SK-N-SH (cell line): ENCODE measurements around the gene SCNM1. TPM values are rescaled to one million over a fixed set of nuclear protein-coding genes. Genes with fewer than 3 reads are reported as not detected.
A peak's percentile ranks its signal among the peaks of the same experiment; 100 is the strongest.
"Not testable (repeated sequence)": the region's sequence is repeated elsewhere in the genome, so short reads cannot be mapped to it uniquely, and the experiment has no call there.

Experiments used
- CTCF ChIA-PET: fragments of 300-600, 350-600 bp; formaldehyde crosslinking; extraction: SDS; loops from one replicate; lab custom pipeline; 2021; lab: Yijun Ruan, JAX
- POLR2A ChIA-PET: fragments of 350-600 bp; sonication (Branson Sonifier 250); formaldehyde crosslinking; extraction: SDS; loops from one replicate; lab custom pipeline; 2020; ENCODE audit warnings: antibody characterized with exemption, inconsistent platforms; lab: Yijun Ruan, JAX
- DNase-seq: peaks from one replicate; pipeline ENCODE4 v3.0.0; 2012
- H2AFZ ChIP-seq: fragments of 200-600 bp; sonication (generic); 2 replicates; pipeline ENCODE4 v1.8.1; 2016; ENCODE audit warnings: antibody characterized with exemption, mild to moderate bottlenecking, low read depth
- H3F3A ChIP-seq: fragments of 200-600 bp; sonication (generic); replicated peaks from 2 replicates; pipeline ENCODE3; 2016; ENCODE audit warnings: antibody characterized with exemption, mild to moderate bottlenecking; ENCODE audit not compliant: insufficient read depth
- H3K27ac ChIP-seq, 2 experiments: fragments of 200-500 bp in 1 of 2; fragments of 200-600 bp in 1 of 2; sonication (Bioruptor generic) in 1 of 2; sonication (generic), shearing (Covaris generic) in 1 of 2; 2 replicates each; pipeline versions ENCODE4 v1.5.1 to v1.6.1; 2014 to 2016; ENCODE audit warnings: low read depth in 2 of 2, inconsistent platforms in 1 of 2, low read length in 1 of 2, mild to moderate bottlenecking in 1 of 2, mixed read lengths in 1 of 2
- H3K27me3 ChIP-seq: fragments of 200-600 bp; sonication (generic), shearing (Covaris generic); 2 replicates; pipeline ENCODE4 v1.6.1; 2016; ENCODE audit warnings: mixed run types; ENCODE audit not compliant: insufficient read depth
- H3K36me3 ChIP-seq, 2 experiments: fragments of 200-500 bp in 1 of 2; fragments of 200-600 bp in 1 of 2; sonication (Bioruptor generic) in 1 of 2; sonication (generic) in 1 of 2; replicated peaks in 1 of 2; 2 replicates each; pipeline versions ENCODE3 to v1.5.1; 2014 to 2016; ENCODE audit warnings: low read length in 1 of 2, mild to moderate bottlenecking in 1 of 2; ENCODE audit not compliant: insufficient read depth in 2 of 2, control insufficient read depth in 1 of 2
- H3K4me1 ChIP-seq, 2 experiments: fragments of 200-500 bp in 1 of 2; fragments of 200-600 bp in 1 of 2; sonication (Bioruptor generic) in 1 of 2; sonication (generic), shearing (Covaris generic) in 1 of 2; 2 replicates each; pipeline versions ENCODE4 v1.5.1 to v1.6.1; 2014 to 2016; ENCODE audit warnings: low read depth in 1 of 2, low read length in 1 of 2, mixed run types in 1 of 2; ENCODE audit not compliant: insufficient read depth in 2 of 2, control insufficient read depth in 1 of 2
- H3K4me2 ChIP-seq: fragments of 200-600 bp; sonication (generic), shearing (Covaris generic); 2 replicates; pipeline ENCODE4 v1.6.1; 2017; ENCODE audit warnings: mixed run types
- H3K4me3 ChIP-seq, 2 experiments: fragments of 200-500 bp in 1 of 2; fragments of 200-600 bp in 1 of 2; sonication (Bioruptor generic) in 1 of 2; sonication (generic), shearing (Covaris generic) in 1 of 2; 2 replicates each; pipeline versions ENCODE4 v1.5.1 to v1.8.1; 2014 to 2016; ENCODE audit warnings: low read depth in 2 of 2, inconsistent platforms in 1 of 2, low read length in 1 of 2, mild to moderate bottlenecking in 1 of 2, mixed read lengths in 1 of 2, moderate library complexity in 1 of 2
- H3K79me2 ChIP-seq: fragments of 200-600 bp; sonication (generic); 2 replicates; pipeline ENCODE4 v1.8.1; 2017; ENCODE audit warnings: mild to moderate bottlenecking; ENCODE audit not compliant: insufficient read depth
- H3K9ac ChIP-seq: fragments of 200-600 bp; sonication (generic); 2 replicates; pipeline ENCODE4 v1.6.1; 2017; ENCODE audit warnings: mixed run types
- H3K9me2 ChIP-seq: fragments of 200-600 bp; sonication (generic); 2 replicates; pipeline ENCODE4 v1.6.1; 2017; ENCODE audit warnings: mixed run types
- H3K9me3 ChIP-seq: fragments of 200-600 bp; sonication (generic); 2 replicates; pipeline ENCODE4 v1.6.1; 2017; ENCODE audit warnings: mixed run types, mild to moderate bottlenecking, moderate library complexity
- H4K20me1 ChIP-seq: fragments of 200-600 bp; sonication (generic); 2 replicates; pipeline ENCODE4 v1.6.1; 2017; ENCODE audit warnings: mild to moderate bottlenecking, mixed run types; ENCODE audit not compliant: insufficient read depth
- CHD2 ChIP-seq: fragments of 150-350 bp; IDR thresholded peaks from 2 replicates; pipeline ENCODE4 v1.6.1; 2018; ENCODE audit warnings: low read length; ENCODE audit not compliant: partially characterized antibody
- EZH2phosphoT487 ChIP-seq: fragments of 200-600 bp; sonication (generic); IDR thresholded peaks from 2 replicates; pipeline ENCODE4 v1.6.1; 2017; ENCODE audit warnings: low read depth, mixed run types, mild to moderate bottlenecking, antibody characterized with exemption, moderate library complexity, borderline replicate concordance
- FOXM1 ChIP-seq: IDR thresholded peaks from 2 replicates; pipeline ENCODE4 v1.4.0; 2012; ENCODE audit warnings: low read depth, mild to moderate bottlenecking
- GABPA ChIP-seq: IDR thresholded peaks from 2 replicates; pipeline ENCODE4 v1.4.0; 2012; ENCODE audit warnings: low read depth, mild to moderate bottlenecking
- GATA2 ChIP-seq: sonication (generic); formaldehyde crosslinking; IDR thresholded peaks from 2 replicates; pipeline ENCODE4 v1.5.0; 2020; ENCODE audit warnings: mild to moderate bottlenecking, missing genetic modification reagents
- JUND ChIP-seq: IDR thresholded peaks from 2 replicates; pipeline ENCODE4 v1.4.0; 2012
- MEF2A ChIP-seq: IDR thresholded peaks from 2 replicates; pipeline ENCODE4 v1.4.0; 2012; ENCODE audit warnings: low read depth, borderline replicate concordance
- MXI1 ChIP-seq: IDR thresholded peaks from 2 replicates; pipeline ENCODE4 v1.6.1; 2012; ENCODE audit warnings: mild to moderate bottlenecking, low read depth, low read length, improper control_type of control experiment
- NFIC ChIP-seq: IDR thresholded peaks from 2 replicates; pipeline ENCODE4 v1.4.0; 2012; ENCODE audit warnings: borderline replicate concordance
- SIN3A ChIP-seq: IDR thresholded peaks from 2 replicates; pipeline ENCODE4 v1.6.1; 2012; ENCODE audit warnings: low read depth, mild to moderate bottlenecking, low read length, moderate library complexity, borderline replicate concordance
- WGBS: methylation state at CpG from one replicate; pipeline ENCODE4 v1.1.6; 2017; ENCODE audit warnings: low lambda C conversion rate; 5-methylcytosine and 5-hydroxymethylcytosine counted together
- polyA plus RNA-seq, 3 experiments: library from polyadenylated mRNA; depleted of rRNA; stranded (reverse); fragments of >200 nt; gene quantifications; 2 replicates each; pipeline ENCODE4 v1.2.3, GENCODE V29; 2012
- TF ChIP-seq, protein P1 (sequence below): fragments of 200-600 bp; sonication (generic); IDR thresholded peaks from 2 replicates; pipeline ENCODE4 v1.6.1; 2017; ENCODE audit warnings: antibody characterized with exemption, mild to moderate bottlenecking, moderate library complexity
- TF ChIP-seq, protein P2 (sequence below): IDR thresholded peaks from 2 replicates; pipeline ENCODE4 v1.4.0; 2012; ENCODE audit warnings: low read depth
- TF ChIP-seq, protein P3 (sequence below): IDR thresholded peaks from 2 replicates; pipeline ENCODE4 v1.6.1; 2012; ENCODE audit warnings: mild to moderate bottlenecking, low read depth, low read length, moderate library complexity
- TF ChIP-seq, protein P4 (sequence below): fragments of 150-350 bp; IDR thresholded peaks from 2 replicates; pipeline ENCODE4 v1.6.1; 2016; ENCODE audit warnings: mild to moderate bottlenecking, low read depth, low read length

The SCNM1 gene
- polyA plus RNA-seq, 1 of the 3 experiments (the other 2 are of a cell fraction), result 27.8 TPM

DNA sequence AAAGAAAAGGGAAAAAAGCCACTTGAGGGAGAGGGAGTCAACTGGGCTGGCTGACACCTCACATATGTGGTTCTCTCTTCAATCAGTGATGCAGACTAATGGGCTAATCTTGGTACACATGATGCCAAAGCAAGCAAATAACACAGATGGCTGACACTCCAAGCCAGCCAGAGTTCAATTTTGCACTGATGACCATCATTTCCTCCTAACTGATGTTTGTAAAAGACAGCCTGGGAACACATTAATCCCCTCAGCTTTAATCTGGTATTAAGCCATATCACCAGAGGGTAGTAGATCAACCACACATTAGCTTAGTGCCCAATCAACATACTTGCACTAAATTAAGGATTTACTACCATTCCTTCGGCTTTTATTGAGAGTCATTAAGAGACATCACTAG lies 21.3 kb downstream of the SCNM1 start:
- Histone ChIP-seq H2AFZ (no peak overlapping the region), H3K36me3 (peaks cover 23 to 27% of the 10 kb centered on the region in 2 experiments), H3K27ac (no peak overlapping the region), H3K9me2 (no peaks in the 10 kb centered on the region), H3K9me3 (no peaks in the 10 kb centered on the region), H4K20me1 (no peaks in the 10 kb centered on the region), H3K4me1 (peaks cover 0 to 6% of the 10 kb centered on the region in 2 experiments; a peak in 1 of 4 replicates), H3K4me3 (no peak overlapping the region)
- POLR2A ChIA-PET, result no interaction called here
- CTCF ChIA-PET, result interaction anchor here (0.9 to 3.3 kb wide), 3 partner anchors 12 to 65 kb away, joined by 3 to 21 read pairs (median 9); partner anchors contain the start of gene TMOD4
- TF ChIP-seq EZH2phosphoT487 (no peak), NFIC (no peak), SIN3A (no peak), FOXM1 (no peak), GABPA (no peak), JUND (no peak), MXI1 (no peak), CHD2 (no peak), GATA2 (CRISPR knock-in tag) (no peak), MEF2A (no peak)
- TF ChIP-seq, protein P1, sequence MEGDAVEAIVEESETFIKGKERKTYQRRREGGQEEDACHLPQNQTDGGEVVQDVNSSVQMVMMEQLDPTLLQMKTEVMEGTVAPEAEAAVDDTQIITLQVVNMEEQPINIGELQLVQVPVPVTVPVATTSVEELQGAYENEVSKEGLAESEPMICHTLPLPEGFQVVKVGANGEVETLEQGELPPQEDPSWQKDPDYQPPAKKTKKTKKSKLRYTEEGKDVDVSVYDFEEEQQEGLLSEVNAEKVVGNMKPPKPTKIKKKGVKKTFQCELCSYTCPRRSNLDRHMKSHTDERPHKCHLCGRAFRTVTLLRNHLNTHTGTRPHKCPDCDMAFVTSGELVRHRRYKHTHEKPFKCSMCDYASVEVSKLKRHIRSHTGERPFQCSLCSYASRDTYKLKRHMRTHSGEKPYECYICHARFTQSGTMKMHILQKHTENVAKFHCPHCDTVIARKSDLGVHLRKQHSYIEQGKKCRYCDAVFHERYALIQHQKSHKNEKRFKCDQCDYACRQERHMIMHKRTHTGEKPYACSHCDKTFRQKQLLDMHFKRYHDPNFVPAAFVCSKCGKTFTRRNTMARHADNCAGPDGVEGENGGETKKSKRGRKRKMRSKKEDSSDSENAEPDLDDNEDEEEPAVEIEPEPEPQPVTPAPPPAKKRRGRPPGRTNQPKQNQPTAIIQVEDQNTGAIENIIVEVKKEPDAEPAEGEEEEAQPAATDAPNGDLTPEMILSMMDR, result no peak
- TF ChIP-seq, protein P2, sequence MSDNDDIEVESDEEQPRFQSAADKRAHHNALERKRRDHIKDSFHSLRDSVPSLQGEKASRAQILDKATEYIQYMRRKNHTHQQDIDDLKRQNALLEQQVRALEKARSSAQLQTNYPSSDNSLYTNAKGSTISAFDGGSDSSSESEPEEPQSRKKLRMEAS, result no peak
- TF ChIP-seq, protein P3, sequence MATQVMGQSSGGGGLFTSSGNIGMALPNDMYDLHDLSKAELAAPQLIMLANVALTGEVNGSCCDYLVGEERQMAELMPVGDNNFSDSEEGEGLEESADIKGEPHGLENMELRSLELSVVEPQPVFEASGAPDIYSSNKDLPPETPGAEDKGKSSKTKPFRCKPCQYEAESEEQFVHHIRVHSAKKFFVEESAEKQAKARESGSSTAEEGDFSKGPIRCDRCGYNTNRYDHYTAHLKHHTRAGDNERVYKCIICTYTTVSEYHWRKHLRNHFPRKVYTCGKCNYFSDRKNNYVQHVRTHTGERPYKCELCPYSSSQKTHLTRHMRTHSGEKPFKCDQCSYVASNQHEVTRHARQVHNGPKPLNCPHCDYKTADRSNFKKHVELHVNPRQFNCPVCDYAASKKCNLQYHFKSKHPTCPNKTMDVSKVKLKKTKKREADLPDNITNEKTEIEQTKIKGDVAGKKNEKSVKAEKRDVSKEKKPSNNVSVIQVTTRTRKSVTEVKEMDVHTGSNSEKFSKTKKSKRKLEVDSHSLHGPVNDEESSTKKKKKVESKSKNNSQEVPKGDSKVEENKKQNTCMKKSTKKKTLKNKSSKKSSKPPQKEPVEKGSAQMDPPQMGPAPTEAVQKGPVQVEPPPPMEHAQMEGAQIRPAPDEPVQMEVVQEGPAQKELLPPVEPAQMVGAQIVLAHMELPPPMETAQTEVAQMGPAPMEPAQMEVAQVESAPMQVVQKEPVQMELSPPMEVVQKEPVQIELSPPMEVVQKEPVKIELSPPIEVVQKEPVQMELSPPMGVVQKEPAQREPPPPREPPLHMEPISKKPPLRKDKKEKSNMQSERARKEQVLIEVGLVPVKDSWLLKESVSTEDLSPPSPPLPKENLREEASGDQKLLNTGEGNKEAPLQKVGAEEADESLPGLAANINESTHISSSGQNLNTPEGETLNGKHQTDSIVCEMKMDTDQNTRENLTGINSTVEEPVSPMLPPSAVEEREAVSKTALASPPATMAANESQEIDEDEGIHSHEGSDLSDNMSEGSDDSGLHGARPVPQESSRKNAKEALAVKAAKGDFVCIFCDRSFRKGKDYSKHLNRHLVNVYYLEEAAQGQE, result no peak
- TF ChIP-seq, protein P4, sequence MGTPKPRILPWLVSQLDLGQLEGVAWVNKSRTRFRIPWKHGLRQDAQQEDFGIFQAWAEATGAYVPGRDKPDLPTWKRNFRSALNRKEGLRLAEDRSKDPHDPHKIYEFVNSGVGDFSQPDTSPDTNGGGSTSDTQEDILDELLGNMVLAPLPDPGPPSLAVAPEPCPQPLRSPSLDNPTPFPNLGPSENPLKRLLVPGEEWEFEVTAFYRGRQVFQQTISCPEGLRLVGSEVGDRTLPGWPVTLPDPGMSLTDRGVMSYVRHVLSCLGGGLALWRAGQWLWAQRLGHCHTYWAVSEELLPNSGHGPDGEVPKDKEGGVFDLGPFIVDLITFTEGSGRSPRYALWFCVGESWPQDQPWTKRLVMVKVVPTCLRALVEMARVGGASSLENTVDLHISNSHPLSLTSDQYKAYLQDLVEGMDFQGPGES, result no peak
- TF ChIP-seq, all 33 proteins: peak for 0
- H3F3A ChIP-seq, result no peaks in the 10 kb centered on the region
- no peak overlapping the region for H3K9ac ChIP-seq
- no peak overlapping the region for H3K4me2 ChIP-seq
- 95% methylated on average over 1 of the region's 1 CpG for WGBS
- H3K27me3 ChIP-seq, result no peaks in the 10 kb centered on the region
- peaks cover 39% of the 10 kb centered on the region for H3K79me2 ChIP-seq
- no peak for DNase-seq

DNA sequence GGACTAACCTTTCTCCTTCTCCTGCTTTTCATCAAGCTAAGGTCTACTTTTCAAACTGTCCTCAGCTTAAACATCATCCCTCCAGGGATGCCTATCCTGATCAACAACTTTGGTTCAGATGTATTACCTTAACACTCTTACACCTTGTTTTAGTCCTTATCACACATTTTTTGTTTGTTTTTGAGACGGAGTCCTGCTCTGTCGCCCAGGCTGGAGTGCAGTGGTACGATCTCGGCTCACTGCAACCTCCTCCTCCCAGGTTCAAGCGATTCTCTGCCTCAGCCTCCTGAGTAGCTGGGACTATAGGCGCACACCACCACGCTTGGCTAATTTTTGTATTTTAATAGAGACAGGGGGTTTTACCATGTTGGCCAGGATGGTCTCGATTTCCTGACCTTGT lies 22.7 kb downstream of the SCNM1 start:
- POLR2A ChIA-PET, result interaction anchor here (1.4 to 2.1 kb wide), 2 partner anchors 22 to 93 kb away, joined by 4 to 10 read pairs; partner anchors contain the start of gene ZNF687
- H4K20me1 ChIP-seq, H3K9me2 ChIP-seq, H3F3A ChIP-seq, H3K27me3 ChIP-seq, H2AFZ ChIP-seq, DNase-seq, H3K4me1 ChIP-seq, H3K9me3 ChIP-seq: not testable (repeated sequence)
- Histone ChIP-seq H3K27ac (peak overlapping the region in 1 of 2 experiments; percentile 88; a peak in 1 of 4 replicates), H3K79me2 (peaks cover 39% of the 10 kb centered on the region), H3K4me3 (peak overlapping the region; percentile 66 to 83), H3K4me2 (peak overlapping the region; percentile 67), H3K36me3 (peaks cover 14 to 16% of the 10 kb centered on the region in 2 experiments), H3K9ac (peak overlapping the region; percentile 89)
- WGBS, result 70% methylated on average over 8 of the region's 8 CpGs
- CTCF ChIA-PET, result interaction anchor here (0.9 to 3.3 kb wide), 2 partner anchors 14 to 193 kb away, joined by 3 to 21 read pairs; partner anchors contain the start of gene TMOD4
